Measurements from ENCODE around the gene STX17. TPM values are rescaled to one million over a fixed set of nuclear protein-coding genes. Genes with fewer than 3 reads are reported as not detected.

The STX17 gene
- total RNA-seq, 4 donors from 2014 or later, result 24.3 to 43.1 (median 33.7) TPM

GRCh38 chr9:99953861-99954507 is 47.5 kb downstream of the STX17 start:
- Histone ChIP-seq H3K4me1 (peaks cover 0 to 8% (median 0%) of the 10 kb centered on the region in 4 donors), H3K27ac (no peak overlapping the region), H3K27me3 (no peaks in the 10 kb centered on the region), H3K9me3 (no peaks in the 10 kb centered on the region), H3K4me3 (no peak overlapping the region), H3K36me3 (peaks cover 0 to 16% (median 0%) of the 10 kb centered on the region in 3 donors)
- TF ChIP-seq EP300 (IDR thresholded peaks at IDR 0.05) (no peak), POLR2A (IDR thresholded peaks at IDR 0.05) (no peak), CTCF (IDR thresholded peaks at IDR 0.05) (no peak)
- WGBS, 2 donors, result 81% methylated on average over 3 of the region's 3 CpGs
- DNase-seq (ENCODE audit: low spot score in 2 of 2), result no peak

DNA sequence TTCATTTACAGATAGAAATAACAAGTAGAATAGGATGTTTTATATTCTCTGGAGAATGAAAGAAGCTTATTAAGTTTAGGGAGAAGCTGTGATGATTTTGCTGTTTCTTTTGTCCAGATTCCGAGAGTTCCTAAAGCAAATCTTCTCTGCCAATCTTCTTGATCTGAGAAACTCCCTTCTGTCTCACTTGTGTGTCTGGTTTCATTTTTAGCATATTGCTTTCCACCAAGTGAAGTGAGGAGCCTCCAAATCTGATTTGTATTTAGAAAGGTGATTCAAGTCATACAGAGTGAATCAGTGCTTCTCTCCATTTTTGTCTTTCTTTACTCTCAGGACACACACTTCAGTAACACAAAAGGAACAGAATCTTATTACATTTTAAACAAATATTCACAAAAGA is 48.4 kb downstream of the STX17 start:
- Histone ChIP-seq H3K27ac (no peak overlapping the region), H3K27me3 (no peaks in the 10 kb centered on the region), H3K9me3 (no peaks in the 10 kb centered on the region), H3K4me1 (peaks cover 0 to 8% (median 0%) of the 10 kb centered on the region in 4 donors), H3K4me3 (no peak overlapping the region), H3K36me3 (peaks cover 0 to 19% (median 0%) of the 10 kb centered on the region in 3 donors)
- TF ChIP-seq POLR2A (IDR thresholded peaks at IDR 0.05) (no peak), CTCF (IDR thresholded peaks at IDR 0.05) (no peak), EP300 (IDR thresholded peaks at IDR 0.05) (no peak)
- WGBS, 2 donors, result 39 to 50% methylated on average over 1 of the region's 1 CpG
- DNase-seq (ENCODE audit: low spot score in 2 of 2), result no peak

GRCh38 chr9:99955606-99956005 is 49.2 kb downstream of the STX17 start:
- DNase-seq (ENCODE audit: low spot score in 2 of 2), result no peak
- Histone ChIP-seq H3K4me1 (peaks cover 0 to 8% (median 0%) of the 10 kb centered on the region in 4 donors), H3K27me3 (no peaks in the 10 kb centered on the region), H3K9me3 (no peaks in the 10 kb centered on the region), H3K27ac (no peak overlapping the region), H3K36me3 (peaks cover 0 to 25% (median 0%) of the 10 kb centered on the region in 3 donors), H3K4me3 (no peak overlapping the region)
- 80 to 85% methylated on average over 4 of the region's 4 CpGs for WGBS, 2 donors
- TF ChIP-seq POLR2A (IDR thresholded peaks at IDR 0.05) (no peak), EP300 (IDR thresholded peaks at IDR 0.05) (no peak)

- TF ChIP-seq EP300 (IDR thresholded peaks at IDR 0.05) (no peak), POLR2A (IDR thresholded peaks at IDR 0.05) (no peak), CTCF (IDR thresholded peaks at IDR 0.05) (no peak)
- no peaks in the 10 kb centered on the region for H3K27me3 ChIP-seq
- no peaks in the 10 kb centered on the region for H3K4me1 ChIP-seq
- no peak overlapping the region for H3K27ac ChIP-seq
- no peak overlapping the region for H3K4me3 ChIP-seq
- H3K9me3 ChIP-seq, result no peaks in the 10 kb centered on the region
- 89 to 91% methylated on average over 1 of the region's 1 CpG for WGBS, 2 donors
- H3K36me3 ChIP-seq, result peaks cover 0 to 34% (median 0%) of the 10 kb centered on the region in 3 donors
- no peak for DNase-seq (ENCODE audit: low spot score in 2 of 2)
Measured at GRCh38 chr9:99962680-99963261, 56.3 kb downstream of the STX17 start.

- no peak for DNase-seq (ENCODE audit: low spot score in 2 of 2)
- TF ChIP-seq CTCF (IDR thresholded peaks at IDR 0.05) (no peak), POLR2A (IDR thresholded peaks at IDR 0.05) (no peak), EP300 (IDR thresholded peaks at IDR 0.05) (no peak)
Measured at GRCh38 chr9:99964336-99964735, 57.9 kb downstream of the STX17 start.

More at GRCh38 chr9:99964336-99964735, 57.9 kb downstream of the STX17 start:
- H3K4me3 ChIP-seq, result no peak overlapping the region
- no peaks in the 10 kb centered on the region for H3K4me1 ChIP-seq
- H3K9me3 ChIP-seq, result no peaks in the 10 kb centered on the region
- 74 to 84% methylated on average over 1 of the region's 1 CpG for WGBS, 2 donors
- peaks cover 0 to 50% (median 6%) of the 10 kb centered on the region in 3 donors for H3K36me3 ChIP-seq
- H3K27me3 ChIP-seq, result no peaks in the 10 kb centered on the region
- no peak overlapping the region for H3K27ac ChIP-seq

All from tibial nerve (tissue), 4 donors.